Stimulated activated CD4-positive, alpha-beta T cell treated with anti-CD3 and anti-CD28 coated beads, Interleukin-4, amount 100 ng/mL, for 24 hours (primary cell): Measurements from ENCODE around the gene PON1.

Experiments
- DNase-seq: peaks from one replicate; pipeline ENCODE4 v3.0.0-alpha.2; 2020

The PON1 gene

GRCh38 chr7:95316588-95316987, 7.7 kb downstream of the PON1 start:
- no peak for DNase-seq

GRCh38 chr7:95312561-95312960, 11.8 kb downstream of the PON1 start:
- no peak for DNase-seq

DNA sequence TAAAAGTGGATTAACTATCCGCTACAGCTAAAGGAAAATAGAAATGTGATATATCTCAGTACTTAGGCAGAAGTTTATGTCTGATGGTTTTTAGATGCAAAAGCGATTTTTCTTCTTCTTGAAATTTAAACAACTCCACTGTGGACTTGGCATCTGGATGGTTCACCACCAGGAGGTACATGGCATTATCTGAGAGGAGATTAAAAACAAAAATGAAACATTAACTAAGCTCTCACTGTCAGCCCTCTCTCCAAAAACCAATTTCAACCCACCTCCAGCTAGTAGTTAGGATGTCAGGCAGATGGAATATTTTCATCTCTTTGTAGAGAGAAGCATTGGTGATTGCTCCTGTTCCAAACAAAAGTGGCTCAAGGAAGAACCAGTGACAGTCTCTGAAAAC, 12.9 kb downstream of the PON1 start:
- no peak for DNase-seq

GRCh38 chr7:95309951-95310350, 14.4 kb downstream of the PON1 start:
- no peak for DNase-seq

DNA sequence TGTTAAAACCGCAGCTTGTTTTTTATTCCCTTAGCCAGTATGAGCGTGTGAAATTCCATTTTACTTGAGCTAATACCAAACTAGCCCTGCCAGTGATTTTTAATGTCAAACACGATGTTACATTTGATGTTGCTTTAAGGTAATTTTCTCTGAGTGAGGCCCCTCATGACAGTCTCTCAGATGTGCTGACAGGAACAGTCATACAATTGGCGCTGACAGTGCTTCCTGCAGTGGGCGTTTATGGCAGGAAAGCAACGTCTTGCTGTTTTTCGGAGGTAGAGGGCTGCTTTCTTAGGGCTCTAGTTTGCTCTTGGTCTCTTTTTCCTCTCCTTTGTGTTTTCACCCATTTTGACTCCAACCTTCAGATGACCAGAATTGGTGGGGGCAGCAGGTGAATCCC, 19.3 kb downstream of the PON1 start:
- DNase-seq, result no peak

- no peak for DNase-seq
Measured at GRCh38 chr7:95303013-95303905, 21.1 kb downstream of the PON1 start.

DNA sequence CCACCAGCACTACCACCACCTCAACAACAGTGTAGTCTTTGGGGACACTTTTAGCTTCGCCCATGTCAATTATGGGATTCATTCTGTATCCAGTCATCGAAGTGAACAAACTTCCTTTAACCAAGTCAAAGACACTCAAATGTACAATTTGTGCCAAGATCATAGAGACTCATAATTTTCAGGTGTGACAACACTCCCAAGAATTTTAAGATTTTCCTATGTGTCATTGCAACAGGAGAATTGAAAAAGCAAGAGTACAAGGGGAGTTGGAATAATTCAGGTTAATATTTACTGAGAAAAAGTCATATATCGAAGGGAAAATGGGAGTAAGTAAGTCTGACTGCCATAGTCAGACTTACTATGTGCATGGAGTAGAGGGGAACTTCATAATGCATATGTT, 26.2 kb downstream of the PON1 start:
- DNase-seq, result no peak

DNA sequence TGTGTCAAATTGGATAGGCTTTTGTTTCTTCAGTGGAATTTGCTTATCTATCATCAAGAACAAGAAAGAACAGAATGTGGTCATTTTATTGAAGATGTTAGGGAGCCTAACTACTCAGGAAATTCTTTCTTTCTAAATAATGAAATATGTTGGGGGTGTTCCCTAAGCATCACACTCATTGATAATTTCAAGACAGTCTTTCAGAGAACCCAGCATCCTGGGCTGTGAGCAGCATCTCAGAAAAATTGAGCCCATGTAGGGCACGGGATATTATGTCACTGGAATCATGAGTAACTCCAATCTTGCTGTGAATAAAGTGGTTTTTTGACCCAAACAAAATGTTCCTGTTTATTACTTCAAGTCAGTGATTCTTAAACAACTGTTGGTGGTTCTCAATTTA, 27.3 kb downstream of the PON1 start:
- DNase-seq, result no peak

GRCh38 chr7:95296456-95296855, 27.9 kb downstream of the PON1 start:
- no peak for DNase-seq

- no peak for DNase-seq
Measured at GRCh38 chr7:95295397-95295796, 28.9 kb downstream of the PON1 start.

GRCh38 chr7:95290166-95290830, 34.0 kb downstream of the PON1 start:
- no peak for DNase-seq

- no peak for DNase-seq
Measured at GRCh38 chr7:95286096-95286495, 38.2 kb downstream of the PON1 start.

- no peak for DNase-seq
Measured at GRCh38 chr7:95279417-95279816, 44.9 kb downstream of the PON1 start.

DNA sequence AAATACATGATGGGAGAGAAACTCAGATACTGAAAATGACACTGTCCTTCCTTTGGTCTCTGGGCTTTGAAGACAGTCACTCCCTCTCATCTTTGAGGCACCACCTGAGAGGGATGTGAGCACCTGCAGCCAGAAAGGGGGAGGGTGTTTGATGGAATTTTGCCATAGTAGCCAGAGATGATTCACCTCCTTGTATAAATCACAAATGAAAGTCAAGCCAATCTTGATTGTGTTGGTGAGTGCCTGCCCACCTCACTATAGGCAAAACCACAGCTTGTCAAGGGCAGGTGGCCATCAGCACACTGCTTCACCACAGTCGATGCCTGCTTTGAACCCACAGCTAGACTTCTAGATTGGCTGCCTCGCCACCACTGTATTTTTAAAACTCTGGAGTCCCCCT, 48.2 kb downstream of the PON1 start:
- DNase-seq, result no peak

GRCh38 chr7:95269640-95270039, 54.7 kb downstream of the PON1 start:
- no peak for DNase-seq

DNA sequence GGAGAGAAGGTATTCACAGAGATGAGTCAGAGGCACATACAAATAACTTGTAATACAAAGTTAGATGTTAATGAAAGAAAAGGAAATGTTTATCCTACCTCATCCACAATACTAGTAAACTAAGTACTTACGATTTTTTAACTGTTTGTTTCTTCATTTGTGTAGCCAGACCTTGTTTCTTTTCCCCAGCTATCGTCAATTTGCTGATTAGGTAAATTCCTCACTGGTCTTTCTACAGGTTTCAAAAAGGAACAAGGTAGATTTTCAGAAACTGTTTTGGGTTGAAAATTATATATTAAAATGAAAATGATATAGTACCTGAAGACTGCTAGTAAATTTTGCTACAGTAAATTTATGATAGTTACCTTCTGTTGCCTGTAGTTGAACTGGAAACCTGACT, 56.6 kb downstream of the PON1 start:
- DNase-seq, result no peak

DNA sequence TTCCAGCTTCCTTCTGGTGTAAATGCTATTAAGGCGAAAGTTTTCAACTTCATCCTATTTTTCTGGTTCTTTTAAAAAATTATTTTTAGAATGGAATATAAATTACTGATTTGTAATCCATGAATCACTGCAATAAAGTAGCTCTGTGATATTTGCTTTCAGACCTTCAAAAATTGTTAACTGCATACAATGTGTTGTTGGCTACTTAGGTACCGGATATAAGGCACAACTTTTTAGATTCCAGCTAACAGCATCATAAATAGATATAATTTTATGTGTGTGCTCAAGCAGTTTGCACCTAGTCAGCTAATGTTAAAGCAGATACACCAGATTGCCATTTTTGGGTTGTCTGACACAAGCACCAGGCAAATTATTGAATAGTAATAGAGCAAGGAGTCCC, 58.7 kb downstream of the PON1 start:
- no peak for DNase-seq

- no peak for DNase-seq
Measured at GRCh38 chr7:95264363-95264891, 59.9 kb downstream of the PON1 start.

GRCh38 chr7:95263785-95264362, 60.5 kb downstream of the PON1 start:
- no peak for DNase-seq

- DNase-seq, result no peak
Measured at GRCh38 chr7:95262875-95263274, 61.5 kb downstream of the PON1 start.

DNA sequence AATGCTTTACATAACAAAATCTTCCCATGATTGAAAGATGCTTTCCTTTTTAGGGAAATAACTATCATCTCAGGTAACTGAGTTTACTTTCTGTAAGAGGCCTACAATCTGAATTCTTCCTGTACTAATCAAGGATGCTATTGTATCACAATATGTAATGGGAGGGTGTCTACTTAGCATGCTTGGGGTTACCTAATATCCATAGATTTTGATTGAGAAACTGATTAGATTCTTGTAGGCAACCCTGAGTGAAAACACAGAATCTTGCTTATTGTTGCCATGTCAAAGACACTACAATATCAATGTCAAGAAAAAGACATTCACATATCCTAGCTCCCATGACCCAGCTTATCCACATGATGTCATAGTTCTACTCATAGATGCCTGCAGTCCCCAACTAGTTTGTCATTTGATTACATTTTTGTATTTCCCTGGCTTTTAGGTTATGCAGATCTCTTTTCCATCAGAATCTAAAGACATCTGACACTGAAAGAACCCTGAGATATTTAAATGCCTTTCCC, 62.4 kb downstream of the PON1 start:
- DNase-seq, result no peak

DNA sequence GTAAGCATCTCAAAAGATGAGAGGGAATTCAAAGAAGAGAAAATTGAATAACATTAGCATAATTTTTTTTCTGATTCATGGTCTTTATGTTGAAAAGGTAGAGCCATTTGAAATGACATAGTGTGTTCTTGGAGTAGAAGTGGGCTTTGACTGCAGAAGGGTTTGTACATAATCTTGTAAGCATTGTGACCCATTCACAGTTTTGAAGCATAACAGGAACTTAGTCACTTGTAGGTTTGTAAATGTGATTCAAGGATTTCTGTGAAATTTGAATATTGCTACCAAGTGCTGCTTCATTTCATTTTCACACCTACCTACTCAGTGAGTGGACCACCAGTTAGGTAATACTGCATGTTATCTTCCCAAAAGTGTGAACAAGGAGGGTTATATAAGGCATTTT, 68.6 kb downstream of the PON1 start:
- DNase-seq, result no peak

GRCh38 chr7:95253986-95254385, 70.3 kb downstream of the PON1 start:
- DNase-seq, result no peak

- no peak for DNase-seq
Measured at GRCh38 chr7:95251966-95252365, 72.4 kb downstream of the PON1 start.
